ENCODE measurements around the gene LRRC3. TPM values are rescaled to one million over a fixed set of nuclear protein-coding genes. Genes with fewer than 3 reads are reported as not detected.

Gene LRRC3
- total RNA-seq, 1 donor from 2014 or later: 2.1 TPM

Other genes with a start within 250 kb of the LRRC3 start
- 4.4 TPM for gene ICOSLG, start 214.6 kb upstream of the LRRC3 start, total RNA-seq
- not detected for gene DNMT3L, start 193.6 kb upstream of the LRRC3 start, total RNA-seq
- gene AIRE, start 169.6 kb upstream of the LRRC3 start, total RNA-seq: not detected
- 46.1 TPM for gene PFKL, start 155.5 kb upstream of the LRRC3 start, total RNA-seq
- 14.9 TPM for gene CFAP410, start 116.1 kb upstream of the LRRC3 start, total RNA-seq
- 1.5 TPM for gene TRPM2, start 101.9 kb upstream of the LRRC3 start, total RNA-seq
- not detected for gene KRTAP10-1, start 84.7 kb downstream of the LRRC3 start, total RNA-seq
- gene KRTAP10-2, start 96.0 kb downstream of the LRRC3 start, total RNA-seq: not detected
- not detected for gene KRTAP10-3, start 103.3 kb downstream of the LRRC3 start, total RNA-seq
- gene KRTAP10-4, start 118.2 kb downstream of the LRRC3 start, total RNA-seq: not detected
- not detected for gene KRTAP10-5, start 125.1 kb downstream of the LRRC3 start, total RNA-seq
- gene KRTAP10-6, start 137.0 kb downstream of the LRRC3 start, total RNA-seq: not detected
- gene KRTAP10-7, start 145.1 kb downstream of the LRRC3 start, total RNA-seq: not detected
- gene KRTAP10-8, start 156.6 kb downstream of the LRRC3 start, total RNA-seq: not detected
- gene KRTAP10-9, start 171.6 kb downstream of the LRRC3 start, total RNA-seq: not detected
- gene KRTAP10-10, start 181.8 kb downstream of the LRRC3 start, total RNA-seq: not detected
- not detected for gene KRTAP10-11, start 190.9 kb downstream of the LRRC3 start, total RNA-seq
- gene KRTAP12-4, start 199.1 kb downstream of the LRRC3 start, total RNA-seq: not detected
- not detected for gene KRTAP12-3, start 202.4 kb downstream of the LRRC3 start, total RNA-seq
- gene KRTAP12-2, start 211.4 kb downstream of the LRRC3 start, total RNA-seq: not detected
- gene KRTAP12-1, start 226.7 kb downstream of the LRRC3 start, total RNA-seq: not detected
- gene KRTAP10-12, start 241.7 kb downstream of the LRRC3 start, total RNA-seq: not detected

Measured in left ventricle myocardium superior (tissue), 1 donor.